GM21723 (cell line): ENCODE results near the gene ELP5.
A peak's percentile ranks its signal among the peaks of the same experiment; 100 is the strongest.

Source experiments
- ATAC-seq: cut with Tn5 transposase; IDR thresholded peaks from one replicate; pipeline ENCODE4 v1.9.1; 2021; ENCODE audit warnings: mild to moderate bottlenecking, moderate library complexity; ENCODE audit not compliant: unreplicated experiment

ELP5 gene

DNA sequence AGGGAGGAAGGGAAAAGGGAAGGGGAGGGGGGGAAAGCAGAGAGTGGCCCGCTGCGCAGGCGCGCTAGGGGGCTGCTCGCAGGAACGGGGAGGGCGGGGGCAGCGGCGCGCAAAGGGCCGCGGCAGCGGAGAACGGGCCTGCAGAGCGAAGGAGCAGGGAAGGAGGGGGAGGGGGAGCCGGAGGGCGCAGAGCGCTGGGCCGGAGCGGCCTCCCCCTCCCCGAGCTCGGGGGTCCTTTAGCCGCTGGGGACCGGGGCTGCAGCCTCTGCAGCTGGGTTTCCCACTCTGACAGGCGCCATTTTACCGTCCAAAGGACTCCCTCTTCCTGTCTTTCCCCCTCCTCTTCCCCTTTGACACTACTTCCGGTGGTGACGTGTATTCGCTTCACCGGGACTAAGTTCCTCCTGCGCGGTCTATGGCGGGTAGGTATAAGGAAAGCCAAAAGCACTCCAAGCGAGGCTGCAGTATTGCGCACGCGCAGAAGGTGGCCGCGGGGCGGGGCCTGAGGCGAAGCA lies 297 bp upstream of the ELP5 start, which contains the start of gene CTDNEP1:
Gene CTDNEP1, minus strand, starts transcription at position 74 of the 515 bp plus-strand sequence. CDS start 438 bp downstream, outside the sequence.
- ATAC-seq = peak; percentile 89

DNA sequence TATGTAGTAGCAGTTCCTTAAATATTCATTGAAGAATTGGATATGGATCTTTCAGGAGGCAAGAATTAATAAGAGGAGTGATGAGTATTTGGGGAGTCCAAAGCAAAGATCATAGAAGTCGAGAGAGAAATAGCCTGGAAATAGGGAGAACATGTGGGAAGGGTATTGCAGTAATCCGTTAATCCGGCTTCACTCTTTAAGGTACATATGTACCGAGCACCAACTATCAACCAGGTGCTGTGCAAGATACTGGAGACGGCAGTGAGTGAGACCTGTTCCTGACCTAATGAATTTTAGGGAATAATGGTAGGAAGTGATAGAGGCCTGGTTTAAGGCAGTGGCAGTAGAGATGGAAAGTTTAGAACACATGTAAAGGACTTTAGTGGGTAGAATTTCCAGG lies 1.1 kb downstream of the ELP5 start:
- no peak for ATAC-seq

DNA sequence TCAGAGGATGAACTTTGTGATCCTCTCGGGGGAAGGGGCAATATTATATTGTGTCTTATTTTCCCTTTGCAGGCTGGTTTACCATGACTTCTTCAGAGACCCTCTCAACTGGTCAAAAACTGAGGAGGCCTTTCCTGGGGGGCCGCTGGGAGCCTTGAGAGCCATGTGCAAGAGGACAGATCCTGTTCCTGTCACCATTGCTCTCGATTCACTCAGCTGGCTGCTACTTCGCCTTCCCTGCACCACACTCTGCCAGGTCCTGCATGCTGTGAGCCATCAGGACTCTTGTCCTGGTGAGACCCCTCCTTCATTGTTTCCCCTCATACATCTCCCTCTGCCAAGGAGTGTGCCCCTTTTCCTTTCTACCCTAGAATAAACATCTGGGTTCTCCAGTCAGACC lies 2.5 kb downstream of the ELP5 start:
- ATAC-seq = no peak

DNA sequence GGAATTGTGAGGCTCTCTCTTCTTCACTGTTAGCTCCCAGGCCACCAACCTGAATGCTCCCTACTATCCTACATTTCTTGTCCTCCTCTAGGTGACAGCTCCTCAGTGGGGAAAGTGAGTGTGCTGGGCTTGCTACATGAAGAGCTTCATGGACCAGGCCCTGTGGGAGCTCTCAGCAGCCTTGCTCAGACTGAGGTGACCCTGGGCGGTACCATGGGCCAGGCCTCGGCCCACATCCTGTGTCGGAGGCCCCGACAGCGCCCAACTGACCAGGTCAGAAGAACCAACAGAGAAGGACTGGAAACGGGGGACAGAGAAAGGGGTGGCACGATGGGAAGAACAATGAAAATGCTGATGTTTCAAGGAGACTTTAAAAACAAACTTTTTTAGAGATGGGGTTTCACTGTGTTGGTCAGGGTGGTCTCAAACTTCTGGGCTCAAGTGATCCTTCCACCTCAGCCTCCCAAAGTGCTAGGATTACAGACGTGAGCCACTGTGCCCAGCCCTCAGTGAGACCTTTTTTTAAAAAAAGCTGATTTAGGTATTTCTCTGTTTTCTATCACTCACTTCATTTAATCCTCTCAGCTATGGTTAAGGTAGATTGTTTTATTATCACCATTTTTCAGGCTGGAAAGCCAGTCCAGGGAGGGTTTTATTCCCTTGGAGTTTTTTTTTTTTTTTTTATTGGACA lies 4.9 kb downstream of the ELP5 start:
- no peak for ATAC-seq

DNA sequence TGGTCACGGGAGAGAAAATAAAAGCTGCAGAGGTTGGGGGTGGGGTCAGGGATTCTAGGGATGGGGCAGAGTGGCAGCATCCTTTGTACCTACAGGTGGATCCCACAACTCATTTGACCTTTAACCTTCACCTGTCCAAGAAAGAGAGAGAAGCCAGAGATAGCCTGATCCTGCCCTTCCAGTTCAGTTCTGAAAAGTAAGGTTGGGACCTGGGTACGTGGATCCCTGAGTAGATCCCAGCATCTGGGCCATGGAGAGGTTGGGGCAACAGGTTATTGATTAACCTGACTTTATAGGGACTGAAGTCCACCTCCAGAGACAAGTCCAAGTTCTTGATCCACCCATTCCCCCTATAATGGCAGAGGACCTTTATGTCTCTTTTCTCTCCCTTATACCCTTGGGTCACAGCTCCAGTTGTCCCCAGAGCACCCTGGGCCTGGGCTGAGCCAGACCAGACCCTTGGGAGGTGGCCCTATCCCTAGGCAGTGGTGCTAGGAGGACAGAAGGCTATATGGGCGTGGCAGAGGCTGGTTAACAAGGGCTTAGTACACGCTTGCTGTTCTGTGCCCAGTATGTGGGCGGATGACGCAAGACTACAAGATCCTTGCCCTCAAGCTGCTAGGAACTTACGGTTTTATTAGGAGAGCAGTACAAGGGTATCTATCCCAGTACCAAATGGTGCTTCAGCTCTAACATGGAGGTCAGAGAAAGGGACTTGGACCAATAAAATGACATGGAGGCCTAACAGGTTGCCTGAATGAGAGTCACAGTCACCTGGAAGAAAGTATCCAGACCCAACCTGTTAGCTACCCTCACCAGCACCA lies 6.9 kb downstream of the ELP5 start:
- no peak for ATAC-seq

DNA sequence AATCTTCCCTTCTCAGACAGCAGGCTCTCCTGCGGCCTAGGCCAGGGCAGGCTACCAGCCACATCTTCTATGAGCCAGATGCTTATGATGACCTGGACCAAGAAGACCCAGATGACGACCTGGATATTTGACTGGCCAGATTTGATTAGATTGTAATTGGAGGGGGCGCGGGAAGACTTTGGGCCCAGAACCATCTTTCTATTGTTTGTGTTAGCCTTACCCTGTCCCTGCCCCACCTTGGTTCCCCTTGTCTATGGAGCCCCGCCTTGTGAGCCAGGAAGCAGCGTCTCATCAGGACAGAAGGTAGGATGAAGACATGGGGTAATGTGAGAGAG lies 7.5 kb downstream of the ELP5 start:
- ATAC-seq = no peak

DNA sequence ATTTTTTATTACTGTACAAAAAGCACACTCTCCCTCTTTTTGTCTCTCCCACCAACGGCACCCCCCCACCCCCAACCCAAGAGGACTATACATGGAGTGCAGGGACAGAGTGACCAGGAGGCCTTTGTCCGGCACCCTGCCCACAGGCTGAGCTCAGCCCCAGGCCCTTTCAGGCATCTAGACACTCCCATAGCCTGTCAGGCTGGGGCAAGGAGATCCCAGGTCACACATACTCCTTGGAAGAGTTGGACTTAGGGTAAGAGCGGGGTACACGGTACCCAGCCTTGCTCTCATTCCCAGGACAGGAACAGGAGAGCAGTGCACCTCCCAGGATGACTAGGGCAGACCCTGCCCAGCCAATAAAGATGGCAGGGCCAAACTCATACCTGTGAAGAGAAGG lies 8.1 kb downstream of the ELP5 start:
- no peak for ATAC-seq

DNA sequence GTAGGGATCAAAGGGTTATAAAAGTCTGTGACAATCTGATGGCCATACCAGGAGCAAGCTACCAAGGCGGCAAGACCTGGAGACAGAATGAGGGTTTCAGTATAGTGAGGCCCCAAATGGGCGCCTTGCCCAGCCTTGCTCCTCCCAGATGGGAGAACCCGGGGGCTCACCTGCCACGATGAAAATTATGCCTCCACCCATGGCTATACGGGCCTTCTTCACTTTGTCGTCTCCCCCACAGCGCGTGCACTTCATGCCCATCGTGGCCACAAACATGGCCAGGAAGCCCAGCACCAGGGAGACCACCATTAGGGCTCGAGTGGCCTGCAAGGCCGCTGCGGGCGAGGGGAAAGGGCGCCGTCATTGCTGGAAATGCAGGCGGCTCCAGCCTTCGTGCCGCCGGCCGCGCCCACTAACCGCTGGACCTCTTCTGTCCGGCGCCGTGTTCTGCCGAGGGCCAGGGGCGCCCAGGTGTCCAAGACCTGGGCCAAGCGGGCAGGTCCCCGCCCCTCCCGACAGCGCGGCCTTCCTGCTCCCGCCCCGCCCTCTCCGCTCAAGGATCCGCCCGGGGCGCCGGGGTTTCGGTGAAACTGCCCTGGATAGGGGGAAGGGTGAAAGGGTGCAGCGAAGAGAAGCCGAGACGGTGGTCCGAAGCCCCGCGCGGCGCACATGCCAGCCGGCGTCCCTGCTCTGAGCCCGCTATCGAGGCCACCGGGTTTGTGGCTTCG lies 8.8 kb downstream of the ELP5 start:
- ATAC-seq = no peak

DNA sequence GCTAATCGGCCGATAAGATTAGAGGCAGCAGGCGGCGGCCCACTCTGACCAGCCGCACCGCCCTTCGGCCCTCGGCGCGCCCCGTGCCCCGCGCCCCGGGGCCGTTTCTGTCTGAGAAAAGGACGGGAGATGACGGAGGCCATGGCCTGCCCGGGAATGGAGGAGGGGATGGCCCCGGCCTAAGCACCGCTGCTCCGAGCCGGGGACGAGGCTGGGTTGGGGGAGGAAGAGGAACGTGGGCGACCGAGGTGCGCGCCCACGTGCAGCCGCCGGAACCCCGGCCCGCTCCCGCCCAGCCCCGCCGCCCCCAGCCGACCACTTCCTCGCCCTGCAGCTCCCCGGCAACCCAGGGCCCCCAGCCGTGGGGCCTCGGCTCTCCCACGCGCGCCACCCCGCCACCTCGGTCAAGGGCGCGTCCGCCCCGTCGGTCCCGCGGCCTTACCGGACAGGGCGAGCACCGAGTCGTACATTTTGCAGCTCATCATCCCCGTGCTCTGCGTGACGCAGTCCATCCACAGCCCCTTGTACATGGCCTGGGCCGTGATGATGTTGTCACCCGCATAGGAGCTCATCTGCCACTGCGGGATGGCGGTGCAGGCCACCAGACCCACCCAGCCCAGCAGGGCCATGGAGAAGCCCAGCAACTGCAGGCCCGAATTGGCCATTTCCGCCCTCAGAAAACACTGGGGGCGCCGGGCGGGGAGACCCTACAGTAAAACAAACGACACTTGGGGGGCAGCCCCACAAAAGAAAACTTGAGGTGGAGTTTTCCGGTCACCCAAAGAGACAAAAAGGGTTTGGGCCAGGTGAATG lies 9.6 kb downstream of the ELP5 start:
- no peak for ATAC-seq

DNA sequence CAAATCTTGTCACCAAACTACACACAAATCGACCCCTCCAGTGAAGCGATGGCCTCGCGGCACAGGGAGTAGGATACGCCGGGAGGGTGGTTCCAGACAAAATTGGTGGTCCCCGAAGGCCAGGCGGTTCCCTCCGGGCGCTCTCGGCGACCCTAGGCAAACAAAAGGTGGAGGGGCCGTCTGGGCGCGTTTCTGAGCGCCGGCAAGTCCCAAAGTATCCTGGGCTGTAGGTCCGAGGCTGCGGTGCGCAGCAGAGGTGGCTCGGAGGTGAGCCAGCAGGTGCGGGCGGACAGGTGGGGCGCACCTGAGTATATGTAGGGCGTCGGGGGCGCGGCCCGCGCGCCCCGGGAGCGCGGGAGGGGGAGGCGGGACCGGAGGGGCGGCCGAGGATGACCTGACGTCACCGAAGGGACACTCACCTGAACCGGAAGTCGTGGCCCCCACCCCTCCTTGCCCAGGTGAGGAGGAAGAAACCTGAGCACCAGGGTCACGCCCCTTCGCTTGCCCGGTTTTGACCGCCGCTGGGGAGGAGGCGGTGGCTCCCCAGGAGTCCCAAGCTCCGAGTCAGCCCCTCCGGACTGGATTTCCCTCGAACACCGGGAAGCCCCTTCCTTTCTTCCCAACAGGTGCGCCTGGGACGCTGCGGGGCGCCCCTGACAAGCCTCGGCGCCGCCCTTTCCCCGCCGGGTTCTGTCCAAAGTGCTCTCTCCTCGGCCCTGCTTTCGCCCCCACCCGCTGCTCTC lies 10.3 kb downstream of the ELP5 start, which contains the start of gene CLDN7:
Gene CLDN7, minus strand, starts transcription at position 287 of the 743 bp plus-strand sequence. CDS start 435 bp downstream, outside the sequence.
- ATAC-seq = no peak

DNA sequence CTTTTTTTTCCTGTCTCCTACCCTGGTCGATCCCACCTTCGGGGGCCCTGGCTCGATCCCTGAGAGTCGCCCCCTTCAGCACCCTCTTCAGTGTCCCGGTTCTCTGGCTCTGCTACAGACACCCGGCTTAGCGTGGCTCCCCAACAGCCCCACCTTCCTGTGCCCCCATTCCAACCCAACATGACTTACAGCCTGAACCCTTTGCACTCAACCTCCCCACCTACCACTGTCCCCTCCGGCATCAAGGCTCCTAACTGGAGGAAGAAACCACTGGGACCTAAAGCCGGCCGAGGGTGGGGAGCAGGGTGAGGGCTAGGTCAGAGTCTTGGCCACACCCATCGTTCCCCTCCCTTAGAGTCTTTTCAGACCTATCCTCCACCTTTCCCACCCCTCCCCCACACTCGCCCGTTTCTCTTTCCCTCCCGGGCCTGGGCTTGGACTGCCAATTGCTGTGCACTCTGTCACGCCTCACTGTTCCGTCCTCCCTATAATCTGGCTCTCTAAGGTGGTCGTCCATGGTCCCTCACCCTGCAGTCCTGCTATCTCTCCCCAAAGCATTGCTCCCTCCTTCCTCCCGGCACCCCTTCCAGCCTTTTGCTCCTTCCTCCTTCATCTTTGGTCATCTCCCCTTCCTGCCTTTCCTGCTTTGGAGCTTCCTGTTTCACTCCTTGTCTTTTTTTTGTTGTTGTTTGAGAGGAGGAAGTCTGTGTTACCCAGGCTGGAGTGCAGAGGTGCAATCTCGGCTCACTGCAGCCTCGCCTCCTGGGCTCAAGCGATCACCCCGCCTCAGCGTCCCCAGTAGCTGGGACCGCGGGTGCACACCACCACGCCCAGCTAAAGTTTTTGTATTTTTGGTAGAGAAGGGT lies 11.2 kb downstream of the ELP5 start:
- ATAC-seq = no peak

DNA sequence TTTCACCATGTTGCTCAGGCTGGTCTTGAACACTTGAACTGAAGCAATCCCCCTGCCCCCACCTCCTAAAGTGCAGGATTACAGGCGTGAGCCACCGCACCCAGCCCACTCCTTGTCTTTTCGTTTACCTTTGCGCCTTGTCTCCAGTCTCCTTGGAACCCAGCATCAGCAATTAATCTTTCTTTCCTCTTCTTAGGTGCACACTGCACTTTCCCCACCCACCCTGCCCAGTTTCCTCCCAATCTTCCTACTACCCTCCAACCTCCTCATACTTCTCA lies 11.7 kb downstream of the ELP5 start:
- ATAC-seq = no peak

DNA sequence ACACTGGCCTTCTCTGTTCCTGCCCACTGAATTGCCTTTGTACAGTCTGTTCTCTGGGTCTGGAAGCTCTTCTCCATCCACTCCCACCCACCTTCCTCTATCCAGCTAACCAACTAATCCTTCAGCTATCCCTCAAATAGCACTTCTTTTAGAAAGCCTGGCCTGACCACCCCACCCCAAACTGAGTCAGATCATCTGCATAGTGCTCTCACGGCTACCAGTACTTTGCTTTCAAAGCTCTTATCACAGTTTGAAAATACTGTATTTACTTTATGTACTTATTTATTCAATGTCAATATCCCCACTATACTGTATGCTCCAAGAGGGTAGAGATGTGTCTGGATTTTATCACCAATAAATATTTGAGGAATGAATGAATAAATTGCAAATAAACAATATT lies 14.8 kb downstream of the ELP5 start:
- ATAC-seq = no peak

DNA sequence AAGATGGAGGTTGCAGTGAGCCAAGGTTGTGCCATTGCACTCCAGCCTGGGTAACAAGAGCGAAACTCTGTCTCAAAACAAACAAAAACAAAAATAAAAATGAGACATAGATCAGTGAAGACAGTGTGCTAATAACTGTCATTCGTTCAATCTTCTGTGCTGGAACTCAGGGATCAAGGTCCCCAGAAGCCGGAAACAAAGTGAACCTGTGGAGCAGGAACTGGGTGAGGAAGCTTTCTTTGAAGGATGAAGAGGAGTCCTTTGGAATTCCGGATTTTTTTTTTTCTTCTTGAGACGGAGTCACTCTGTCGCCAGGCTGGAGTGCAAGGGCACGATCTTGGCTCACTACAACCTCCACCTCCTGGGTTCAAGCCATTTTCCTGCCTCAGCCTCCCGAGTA lies 27.4 kb downstream of the ELP5 start:
- no peak for ATAC-seq

DNA sequence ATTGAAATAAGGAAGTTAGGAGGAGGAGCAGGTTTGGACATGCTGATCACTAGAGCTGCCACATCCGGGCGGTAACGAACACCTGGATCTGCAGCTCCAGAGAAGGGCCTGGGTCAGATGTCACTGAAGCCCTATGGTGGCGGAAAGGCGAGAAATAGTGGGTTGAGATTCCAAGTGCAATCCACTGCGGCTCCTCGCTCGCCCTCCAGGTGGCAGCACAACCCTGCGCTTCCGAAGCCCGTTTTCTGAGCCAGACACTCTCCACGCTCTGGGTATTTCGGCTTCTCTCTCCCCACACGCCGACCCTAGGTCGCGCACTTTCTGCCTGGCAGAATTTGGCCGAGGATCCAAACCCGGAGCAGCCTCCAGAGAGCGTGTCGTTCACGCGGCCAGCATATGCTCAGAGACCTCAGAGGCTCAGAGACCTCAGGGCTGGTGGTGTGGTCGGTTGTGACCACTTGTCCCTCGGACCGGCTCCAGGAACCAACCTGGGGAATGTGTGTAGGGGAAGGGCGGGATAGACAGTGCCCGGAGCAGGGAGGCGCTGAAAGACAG lies 28.6 kb downstream of the ELP5 start:
- ATAC-seq = peak; percentile 57

DNA sequence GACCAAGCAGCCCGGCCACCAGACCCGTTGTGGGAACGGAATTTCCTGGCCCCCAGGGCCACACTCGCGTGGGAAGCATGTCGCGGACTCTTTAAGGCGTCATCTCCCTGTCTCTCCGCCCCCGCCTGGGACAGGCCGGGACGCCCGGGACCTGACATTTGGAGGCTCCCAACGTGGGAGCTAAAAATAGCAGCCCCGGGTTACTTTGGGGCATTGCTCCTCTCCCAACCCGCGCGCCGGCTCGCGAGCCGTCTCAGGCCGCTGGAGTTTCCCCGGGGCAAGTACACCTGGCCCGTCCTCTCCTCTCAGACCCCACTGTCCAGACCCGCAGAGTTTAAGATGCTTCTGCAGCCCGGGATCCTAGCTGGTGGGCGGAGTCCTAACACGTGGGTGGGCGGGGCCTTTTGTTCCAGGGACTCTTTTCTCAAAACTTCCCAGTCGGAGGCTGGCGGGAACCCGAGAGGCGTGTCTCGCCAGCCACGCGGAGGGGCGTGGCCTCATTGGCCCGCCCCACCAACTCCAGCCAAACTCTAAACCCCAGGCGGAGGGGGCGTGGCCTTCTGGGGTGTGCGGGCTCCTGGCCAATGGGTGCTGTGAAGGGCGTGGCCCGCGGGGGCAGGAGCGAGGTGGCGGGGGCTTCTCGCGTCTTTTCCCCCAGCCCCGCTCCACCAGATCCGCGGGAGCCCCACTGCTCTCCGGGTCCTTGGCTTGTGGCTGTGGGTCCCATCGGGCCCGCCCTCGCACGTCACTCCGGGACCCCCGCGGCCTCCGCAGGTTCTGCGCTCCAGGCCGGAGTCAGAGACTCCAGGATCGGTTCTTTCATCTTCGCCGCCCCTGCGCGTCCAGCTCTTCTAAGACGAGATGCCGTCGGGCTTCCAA lies 29.3 kb downstream of the ELP5 start, which contains the start of gene SLC2A4:
Gene SLC2A4, plus strand, starts transcription at position 645 of the 879 bp plus-strand sequence. Its CDS starts 217 bp downstream, at position 862.
- peak; percentile 63 for ATAC-seq

DNA sequence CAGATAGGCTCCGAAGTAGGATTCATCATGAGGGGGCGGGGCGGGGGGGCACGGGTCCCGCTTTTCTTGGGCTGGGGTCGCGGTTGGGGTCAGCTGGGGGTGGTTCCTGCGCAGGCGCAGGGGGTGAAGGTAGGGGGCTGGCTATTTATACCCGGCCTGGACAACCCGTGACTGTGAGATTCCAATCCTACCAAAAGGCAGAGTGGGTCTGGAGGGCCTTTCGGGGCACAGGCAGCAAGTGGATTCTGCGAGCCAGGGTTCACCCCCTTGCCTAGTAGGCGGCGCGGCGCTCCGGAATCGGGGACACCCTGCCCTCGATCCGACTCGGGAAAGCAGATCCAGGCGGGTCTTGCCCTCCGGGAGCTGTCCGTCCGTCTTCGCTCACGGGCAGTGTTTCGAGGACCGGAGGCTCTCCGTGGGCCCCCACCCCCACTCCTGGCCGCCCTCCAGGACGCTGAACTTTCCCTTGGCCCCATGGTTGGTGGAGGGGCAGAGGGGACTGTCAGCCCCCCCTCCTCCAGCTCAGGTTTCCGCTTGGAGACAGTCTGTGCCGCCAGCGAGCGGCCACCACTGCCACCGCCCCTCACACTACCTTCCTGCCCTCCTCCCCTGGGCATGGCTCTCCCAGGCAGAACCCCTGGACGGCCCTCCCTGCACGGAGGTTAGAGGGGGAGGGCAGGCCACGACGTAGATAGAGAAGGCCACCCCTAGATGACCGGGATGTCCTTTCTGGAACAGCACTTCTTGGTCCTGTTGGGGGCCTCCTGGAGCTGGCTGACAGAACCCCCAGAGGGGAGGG lies 30.1 kb downstream of the ELP5 start:
- no peak for ATAC-seq
